Mammary microvascular endothelial cell (primary cell): ENCODE measurements around the gene FGF14. TPM values are rescaled to one million over a fixed set of nuclear protein-coding genes. Genes with fewer than 3 reads are reported as not detected.

Experiments used
- total RNA-seq: library from RNA; depleted of rRNA; stranded (reverse); fragments of >200 nt; gene quantifications from 2 replicates; pipeline ENCODE4 v1.2.3, GENCODE V29; 2015

The FGF14 gene
- total RNA-seq, result under 0.01 and 0.13 TPM in 2 replicates

GRCh38 chr13:102401766-102402165 is at the start of gene FGF14:
TSS of gene FGF14 (minus strand) at chr13:102402048.

Other genes starting within 250 kb of the FGF14 start
- 47.8 and 49.8 TPM in 2 replicates for gene TPP2, start 194.9 kb upstream of the FGF14 start, total RNA-seq